IMR-90 (cell line): ENCODE measurements around the gene PLPPR3. TPM values are rescaled to one million over a fixed set of nuclear protein-coding genes. Genes with fewer than 3 reads are reported as not detected.
A peak's percentile ranks its signal among the peaks of the same experiment; 100 is the strongest.

Experiments used
- ATAC-seq: fragments of 200-7000 bp; cut with Tn5 transposase; 2 replicates; pipeline ENCODE4 v1.9.1; 2020; ENCODE audit warnings: low read depth, mild to moderate bottlenecking, moderate library complexity
- BruUV-seq: library from RNA; stranded (reverse); fragments of 400-500 nt; replicated peaks from 2 replicates; lab custom pipeline; 2021; lab: Mats Ljungman, UMichigan
- CTCF ChIA-PET: fragments of 300-600 bp; formaldehyde crosslinking; extraction: SDS; loops from one replicate; lab custom pipeline; 2021; ENCODE audit warnings: antibody characterized with exemption; lab: Yijun Ruan, JAX
- POLR2A ChIA-PET: fragments of 300-600 bp; sonication (Branson Sonifier 250); formaldehyde crosslinking; loops from one replicate; lab custom pipeline; 2022; ENCODE audit warnings: antibody characterized with exemption; ENCODE audit not compliant: unreplicated experiment; lab: Charles Lee
- DNase-seq: peaks from one replicate; pipeline ENCODE4 v3.0.0; 2013
- H2AFZ ChIP-seq: replicated peaks from 2 replicates; pipeline ENCODE3; 2013; ENCODE audit warnings: low read length, mild to moderate bottlenecking; ENCODE audit not compliant: poor library complexity
- H2AK5ac ChIP-seq: 2 replicates; pipeline ENCODE4 v1.6.1; 2013; ENCODE audit warnings: low read depth, low read length, inconsistent platforms
- H2AK9ac ChIP-seq: replicated peaks from 2 replicates; pipeline ENCODE3; 2013; ENCODE audit warnings: mild to moderate bottlenecking, low read depth, low read length, moderate library complexity; ENCODE audit not compliant: poor library complexity
- H2BK120ac ChIP-seq: 2 replicates; pipeline ENCODE4 v1.6.1; 2013; ENCODE audit warnings: low read depth, low read length, inconsistent platforms
- H2BK15ac ChIP-seq: 3 replicates; pipeline ENCODE4 v1.6.1; 2013; ENCODE audit warnings: low read depth, low read length, inconsistent platforms
- H2BK20ac ChIP-seq: 2 replicates; pipeline ENCODE4 v1.6.1; 2013; ENCODE audit warnings: low read depth, mild to moderate bottlenecking, inconsistent platforms, low read length, moderate library complexity
- H2BK5ac ChIP-seq: 2 replicates; pipeline ENCODE4 v1.6.1; 2013; ENCODE audit warnings: mild to moderate bottlenecking, low read depth, low read length, inconsistent platforms; ENCODE audit not compliant: poor library complexity, severe bottlenecking
- H3K14ac ChIP-seq: replicated peaks from 2 replicates; pipeline ENCODE4 v1.6.1; 2013; ENCODE audit warnings: low read depth, low read length, inconsistent platforms
- H3K18ac ChIP-seq: 2 replicates; pipeline ENCODE4 v1.6.1; 2013; ENCODE audit warnings: low read depth, low read length, control low read depth
- H3K23ac ChIP-seq: 2 replicates; pipeline ENCODE4 v1.6.1; 2013; ENCODE audit warnings: low read depth, low read length, inconsistent platforms
- H3K27ac ChIP-seq: 2 replicates; pipeline ENCODE4 v1.5.1; 2013; ENCODE audit warnings: mild to moderate bottlenecking, control low read depth, low read length; ENCODE audit not compliant: insufficient read depth
- H3K27me3 ChIP-seq: 2 replicates; pipeline ENCODE4 v1.6.1; 2013; ENCODE audit warnings: low read length; ENCODE audit not compliant: control insufficient read depth, insufficient read depth
- H3K36me3 ChIP-seq: 2 replicates; pipeline ENCODE4 v1.6.1; 2013; ENCODE audit warnings: low read length, mixed read lengths; ENCODE audit not compliant: control insufficient read depth, insufficient read depth
- H3K4ac ChIP-seq: 2 replicates; pipeline ENCODE4 v1.6.1; 2013; ENCODE audit warnings: low read depth, low read length, inconsistent platforms
- H3K4me1 ChIP-seq: 2 replicates; pipeline ENCODE4 v1.6.1; 2013; ENCODE audit warnings: low read length, mixed read lengths; ENCODE audit not compliant: control insufficient read depth, insufficient read depth
- H3K4me2 ChIP-seq: 2 replicates; pipeline ENCODE4 v1.6.1; 2013; ENCODE audit warnings: low read depth, mild to moderate bottlenecking, control low read depth, low read length, moderate library complexity
- H3K4me3 ChIP-seq: 2 replicates; pipeline ENCODE4 v1.5.1; 2013; ENCODE audit warnings: low read depth, mild to moderate bottlenecking, control low read depth, low read length, moderate library complexity; ENCODE audit not compliant: insufficient read depth
- H3K56ac ChIP-seq: 2 replicates; pipeline ENCODE4 v1.6.1; 2013; ENCODE audit warnings: low read length, inconsistent platforms; ENCODE audit not compliant: insufficient read depth; ENCODE audit errors: extremely low read depth
- H3K79me1 ChIP-seq, 2 experiments: 2 replicates each; pipeline ENCODE4 v1.6.1; 2013; ENCODE audit warnings: low read length in 2 of 2, inconsistent platforms in 1 of 2, low read depth in 1 of 2
- H3K9ac ChIP-seq: 2 replicates; pipeline ENCODE4 v1.6.1; 2013; ENCODE audit warnings: low read depth, low read length, control low read depth
- H3K9me1 ChIP-seq: 2 replicates; pipeline ENCODE4 v1.6.1; 2013; ENCODE audit warnings: low read length, inconsistent platforms; ENCODE audit not compliant: insufficient read depth
- H3K9me3 ChIP-seq: 2 replicates; pipeline ENCODE4 v1.6.1; 2013; ENCODE audit warnings: low read length; ENCODE audit not compliant: control insufficient read depth, insufficient read depth
- H4K20me1 ChIP-seq: 2 replicates; pipeline ENCODE4 v1.6.1; 2013; ENCODE audit warnings: low read length, inconsistent platforms; ENCODE audit not compliant: insufficient read depth
- H4K5ac ChIP-seq: 2 replicates; pipeline ENCODE4 v1.6.1; 2013; ENCODE audit warnings: mild to moderate bottlenecking, low read depth, low read length, control low read depth
- H4K8ac ChIP-seq, 2 experiments: 2 replicates each; pipeline ENCODE4 v1.6.1; 2013; ENCODE audit warnings: low read depth in 2 of 2, low read length in 2 of 2, control low read depth in 1 of 2, inconsistent platforms in 1 of 2
- H4K91ac ChIP-seq: 2 replicates; pipeline ENCODE4 v1.6.1; 2013; ENCODE audit warnings: low read depth, low read length, inconsistent platforms; ENCODE audit not compliant: insufficient read depth
- MAZ ChIP-seq: IDR thresholded peaks from 2 replicates; pipeline ENCODE4 v1.6.1; 2012; ENCODE audit warnings: low read depth, mild to moderate bottlenecking, low read length, improper control_type of control experiment, moderate library complexity, borderline replicate concordance
- MXI1 ChIP-seq: IDR thresholded peaks from 2 replicates; pipeline ENCODE4 v1.6.1; 2012; ENCODE audit warnings: low read depth, mild to moderate bottlenecking, low read length, moderate library complexity, borderline replicate concordance
- NFE2L2 ChIP-seq: fragments of 150-350 bp; IDR thresholded peaks from 2 replicates; pipeline ENCODE4 v1.6.1; 2016; ENCODE audit warnings: low read depth, mild to moderate bottlenecking, low read length
- WGBS, 2 experiments: methylation state at CpG; one replicate each; pipeline versions ENCODE4 v1.1.5 to v1.1.7; 2013; ENCODE audit warnings: missing lambda C conversion rate in 2 of 2; ENCODE audit not compliant: insufficient read length in 1 of 2; ENCODE audit errors: extremely low coverage in 2 of 2; 5-methylcytosine and 5-hydroxymethylcytosine counted together
- dilution Hi-C: fragments of 300-500 bp; cut with HindIII; formaldehyde crosslinking; loops from one replicate; pipeline ENCODE4 v1.14.3; 2018; ENCODE audit warnings: low sequenced_read_pairs; ENCODE audit not compliant: unreplicated experiment
- in situ Hi-C: fragments of 300-500 bp; cut with MboI; formaldehyde crosslinking; loops from 3 replicates; pipeline ENCODE4 v1.14.3; 2019; ENCODE audit warnings: low sequenced_read_pairs, inconsistent platforms, mixed read lengths
- intact Hi-C: fragments of 100-400 bp; cut with micrococcal nuclease; formaldehyde crosslinking; loops from 2 replicates; pipeline ENCODE4 v1.10.0; 2022
- polyA plus RNA-seq, 3 experiments: library from polyadenylated mRNA; depleted of rRNA; stranded (reverse); fragments of >200 nt; gene quantifications; 2 replicates each; pipeline ENCODE4 v1.2.3, GENCODE V29; 2012; ENCODE audit warnings: low replicate concordance in 1 of 3
- total RNA-seq: library from RNA; depleted of rRNA; stranded (reverse); fragments of >200 nt; gene quantifications from 2 replicates; pipeline ENCODE4 v1.2.3, GENCODE V29; 2012

Gene PLPPR3
- total and polyA plus RNA-seq, 2 of the 4 experiments (the other 2 are of a cell fraction): 0.36 to 1.2 TPM

GRCh38 chr19:797528-798414 lies 24.0 kb downstream of the PLPPR3 start:
- 0 out of 2 replicates have a peak, but pooled peaks have one; percentile 13 for TF ChIP-seq MXI1
- TF ChIP-seq NFE2L2: no peak
- peak; percentile 1 for TF ChIP-seq MAZ
- CTCF ChIA-PET: no interaction called here
- Histone ChIP-seq H2AK9ac (peak overlapping the region; percentile 67), H3K4ac (peak overlapping the region; percentile 81), H3K4me2 (peak overlapping the region; percentile 96), H3K4me1 (peaks cover 30% of the 10 kb centered on the region), H2AK5ac (peak overlapping the region; percentile 86), H2BK15ac (no peak overlapping the region), H4K8ac (peak overlapping the region in 1 of 2 experiments; percentile 14; a peak in 1 of 4 replicates), H4K91ac (peak overlapping the region; percentile 9), H3K27ac (peak overlapping the region; percentile 85), H3K79me1 (peaks cover 0 to 8% of the 10 kb centered on the region in 2 experiments; a peak in 1 of 4 replicates), H3K4me3 (peak overlapping the region; percentile 94), H3K9me1 (peaks cover 11% of the 10 kb centered on the region; the same call in 1 of the 2 replicates), H3K56ac (peak overlapping the region; percentile 90), H3K27me3 (no peaks in the 10 kb centered on the region), H3K36me3 (peaks cover 27% of the 10 kb centered on the region), H4K20me1 (peaks cover 49% of the 10 kb centered on the region), H3K23ac (0 out of 2 replicates have a peak overlapping the region, but pooled peaks have one; percentile 48), H2AFZ (peak overlapping the region; percentile 2), H3K9ac (peak overlapping the region; percentile 98), H4K5ac (0 out of 2 replicates have a peak overlapping the region, but pooled peaks have one; percentile 10), H2BK5ac (peak overlapping the region; percentile 68), H3K9me3 (no peaks in the 10 kb centered on the region), H2BK120ac (no peak overlapping the region), H3K18ac (no peak overlapping the region), H2BK20ac (no peak overlapping the region), H3K14ac (peak overlapping the region; percentile 84; the same call in 1 of the 2 replicates)
- BruUV-seq: no TSS peak
- dilution Hi-C loops (no loop called here), in situ Hi-C loops (no loop called here), intact Hi-C loops (loop anchor here (2.0 kb wide), 2 partner anchors 15 to 27 kb away; no protein-coding TSS in a partner anchor)
- peak; percentile 46 for ATAC-seq
- peak; percentile 85 for DNase-seq
- POLR2A ChIA-PET: no interaction called here
- WGBS, 2 experiments: 0% methylated on average over 65 of the region's 129 CpGs; no CpG with 5 or more reads in 1 of the 2 experiments
